GM21723 (cell line): ENCODE measurements around the gene LARGE1.

ENCODE experiments used
- ATAC-seq: cut with Tn5 transposase; IDR thresholded peaks from one replicate; pipeline ENCODE4 v1.9.1; 2021; ENCODE audit warnings: mild to moderate bottlenecking, moderate library complexity; ENCODE audit not compliant: unreplicated experiment

The LARGE1 gene

GRCh38 chr22:33337524-33337923, 582.8 kb downstream of the LARGE1 start:
- ATAC-seq, result no peak

GRCh38 chr22:33335611-33336279, 584.5 kb downstream of the LARGE1 start:
- no peak for ATAC-seq

GRCh38 chr22:33332538-33332937, 587.7 kb downstream of the LARGE1 start:
- no peak for ATAC-seq

GRCh38 chr22:33331017-33331416, 589.3 kb downstream of the LARGE1 start:
- no peak for ATAC-seq

- no peak for ATAC-seq
These were observed 589.7 kb downstream of the LARGE1 start for GRCh38 chr22:33330534-33330933.

GRCh38 chr22:33329398-33329797, 590.9 kb downstream of the LARGE1 start:
- no peak for ATAC-seq

GRCh38 chr22:33328789-33329296, 591.4 kb downstream of the LARGE1 start:
- no peak for ATAC-seq

- no peak for ATAC-seq
These were observed 592.9 kb downstream of the LARGE1 start for GRCh38 chr22:33327348-33327860.

DNA sequence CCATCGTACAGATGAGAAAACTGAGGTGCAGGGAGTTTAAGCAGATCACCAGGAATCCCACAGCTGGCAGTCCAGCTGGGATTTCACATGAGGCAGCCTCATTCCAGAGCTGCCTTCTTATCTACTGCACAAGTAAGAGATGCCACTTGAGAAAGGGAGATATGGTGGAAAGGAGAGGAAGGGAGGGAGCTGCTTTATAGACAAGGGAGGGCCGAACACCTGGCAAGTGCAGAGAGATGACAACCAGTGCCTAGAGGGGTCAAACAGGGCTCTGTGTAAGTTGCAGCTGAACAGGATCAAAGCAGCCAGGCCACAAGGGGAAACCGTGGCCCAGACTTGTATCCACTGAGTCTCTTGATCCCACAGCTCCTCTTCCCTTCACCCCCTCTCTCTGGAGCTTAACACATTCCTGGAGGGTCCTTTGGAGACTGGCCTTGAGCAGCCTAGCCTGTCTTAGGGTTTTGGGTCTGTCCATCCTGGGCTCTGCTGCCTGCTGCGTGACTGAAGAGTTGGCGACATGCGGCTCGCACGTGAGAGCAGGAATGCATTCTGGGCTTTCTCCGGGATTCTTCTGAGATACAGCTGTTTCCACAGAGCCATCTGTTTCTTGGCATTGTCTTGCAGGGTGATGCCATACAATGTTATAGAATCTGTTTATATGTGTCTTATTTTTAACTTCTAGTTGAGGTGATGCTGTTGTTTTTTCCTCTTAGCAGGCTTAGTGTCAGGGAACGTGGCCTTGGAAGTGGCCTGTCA, 593.6 kb downstream of the LARGE1 start:
- no peak for ATAC-seq

DNA sequence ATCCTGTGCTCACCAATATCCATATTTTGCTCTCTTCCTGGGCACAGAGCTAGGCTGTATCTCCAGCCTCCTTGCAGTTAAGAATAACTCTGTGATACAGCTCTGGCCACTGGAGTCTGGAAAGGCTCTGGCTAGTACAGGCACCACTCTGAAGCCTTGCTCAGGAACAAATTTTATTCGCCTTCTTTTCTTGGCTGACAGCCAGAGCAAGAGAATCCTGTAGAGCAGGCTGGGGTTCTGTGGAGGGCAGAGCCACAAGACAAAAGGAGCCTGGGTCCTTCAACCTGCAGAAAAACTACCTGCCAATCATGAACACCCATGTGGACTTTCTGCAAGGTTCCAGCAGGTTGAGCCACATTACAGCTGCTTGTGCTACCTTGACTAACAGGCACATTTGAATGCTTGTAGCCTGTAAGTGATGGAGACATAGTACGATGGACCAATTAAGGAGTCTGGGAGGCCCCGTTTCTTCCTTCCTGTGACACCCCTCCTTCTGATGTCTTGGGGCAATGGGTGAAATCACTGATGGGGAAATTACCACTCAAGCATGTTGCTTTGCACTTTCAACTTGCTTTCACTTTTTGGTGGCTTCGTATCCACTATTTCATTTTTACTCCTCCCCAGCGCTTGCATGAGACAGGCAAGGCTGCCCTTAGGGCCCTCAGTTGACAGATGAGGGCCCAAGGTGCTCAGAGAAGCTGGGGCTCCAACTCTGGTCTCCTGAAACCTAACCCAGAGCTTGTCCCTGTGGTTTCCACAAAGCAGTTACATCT, 594.9 kb downstream of the LARGE1 start:
- ATAC-seq, result peak; percentile 52

GRCh38 chr22:33324228-33324627, 596.0 kb downstream of the LARGE1 start:
- no peak for ATAC-seq

DNA sequence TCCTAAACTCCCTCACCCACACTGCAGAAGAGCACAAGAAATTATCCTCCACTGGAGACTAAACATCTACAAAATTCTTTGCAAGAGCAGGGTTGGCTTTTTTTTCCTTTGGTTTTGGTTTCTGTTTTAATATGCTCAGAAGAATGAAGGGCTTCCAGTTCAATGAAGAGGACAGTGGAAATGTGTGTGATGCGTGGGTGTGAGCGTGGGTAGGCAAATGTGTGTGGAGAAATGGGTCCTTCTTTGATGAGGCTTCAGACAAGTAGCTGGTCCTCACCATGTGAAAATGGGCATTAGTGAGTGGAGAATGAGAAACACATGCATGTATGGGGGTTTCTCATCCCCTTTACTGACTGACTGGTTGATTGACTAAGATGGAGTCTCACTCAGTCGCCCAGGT, 598.8 kb downstream of the LARGE1 start:
- ATAC-seq, result no peak

DNA sequence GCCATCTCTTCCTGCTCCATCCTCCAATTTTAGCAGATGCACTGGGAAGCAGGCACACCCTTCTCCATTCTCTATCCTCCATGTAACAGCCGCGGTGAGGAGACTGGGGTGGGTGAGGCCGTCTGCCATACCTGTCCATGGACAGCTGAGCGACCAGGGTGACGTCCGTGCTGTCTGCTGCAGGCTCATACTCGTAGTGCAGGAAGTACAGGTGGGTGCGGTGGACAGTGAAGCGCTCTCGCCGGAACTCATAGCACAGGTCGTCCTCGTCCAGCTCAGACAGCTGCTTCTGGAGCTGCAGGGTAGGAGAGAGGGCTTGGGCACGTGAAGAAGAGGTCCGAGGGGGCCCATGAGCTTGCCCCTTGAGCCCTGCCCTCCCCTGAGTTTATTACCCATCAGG, 604.3 kb downstream of the LARGE1 start:
- no peak for ATAC-seq

- ATAC-seq, result no peak
These were observed 605.2 kb downstream of the LARGE1 start for GRCh38 chr22:33315117-33315516.

DNA sequence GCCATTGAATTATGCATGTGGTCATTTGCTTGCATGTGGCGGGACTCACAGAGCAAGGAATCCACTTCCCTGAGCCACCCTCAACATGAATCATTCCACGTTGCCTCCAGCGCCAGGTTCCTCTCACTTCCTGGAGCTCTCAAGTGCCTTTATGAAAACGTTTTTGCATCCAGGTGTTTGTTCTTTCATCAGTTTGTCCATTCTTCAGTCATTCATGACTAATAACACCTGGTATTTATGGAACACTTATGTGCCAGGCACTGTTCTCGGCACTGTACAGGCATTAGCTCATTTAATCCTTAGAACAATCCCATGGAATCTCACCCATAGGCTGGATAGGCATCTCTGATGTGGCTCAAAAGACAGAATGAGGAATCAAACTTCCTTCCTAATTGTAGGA, 606.0 kb downstream of the LARGE1 start:
- ATAC-seq, result no peak

GRCh38 chr22:33303099-33303498, 617.2 kb downstream of the LARGE1 start:
- no peak for ATAC-seq

- no peak for ATAC-seq
These were observed 617.7 kb downstream of the LARGE1 start for GRCh38 chr22:33302549-33302948.

DNA sequence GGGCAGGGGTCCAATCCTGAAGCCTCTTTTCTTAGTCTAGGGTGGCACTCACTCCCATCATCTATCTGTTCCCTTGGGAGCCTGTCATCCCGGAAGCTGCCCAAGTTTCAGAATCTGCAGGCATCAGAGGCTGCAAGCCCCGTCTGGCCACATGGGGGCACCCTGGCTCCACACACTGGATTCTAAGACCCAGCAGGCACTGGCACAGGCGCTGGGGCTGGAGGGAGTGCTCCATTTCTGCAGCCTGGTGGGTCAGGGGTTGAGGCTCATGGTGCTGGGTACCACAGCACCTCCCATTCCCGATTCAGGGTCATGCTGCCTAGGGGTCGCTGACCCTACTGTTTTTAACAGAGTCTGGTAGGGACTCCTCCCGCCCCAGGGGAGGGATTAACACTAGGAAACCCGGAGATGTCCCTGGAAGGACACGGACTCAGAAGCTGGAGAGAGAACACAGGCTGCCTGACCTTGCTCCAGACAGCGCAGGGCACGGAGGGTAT, 618.2 kb downstream of the LARGE1 start:
- ATAC-seq, result peak; percentile 41

GRCh38 chr22:33300165-33300564, 620.1 kb downstream of the LARGE1 start:
- ATAC-seq, result peak; percentile 4

DNA sequence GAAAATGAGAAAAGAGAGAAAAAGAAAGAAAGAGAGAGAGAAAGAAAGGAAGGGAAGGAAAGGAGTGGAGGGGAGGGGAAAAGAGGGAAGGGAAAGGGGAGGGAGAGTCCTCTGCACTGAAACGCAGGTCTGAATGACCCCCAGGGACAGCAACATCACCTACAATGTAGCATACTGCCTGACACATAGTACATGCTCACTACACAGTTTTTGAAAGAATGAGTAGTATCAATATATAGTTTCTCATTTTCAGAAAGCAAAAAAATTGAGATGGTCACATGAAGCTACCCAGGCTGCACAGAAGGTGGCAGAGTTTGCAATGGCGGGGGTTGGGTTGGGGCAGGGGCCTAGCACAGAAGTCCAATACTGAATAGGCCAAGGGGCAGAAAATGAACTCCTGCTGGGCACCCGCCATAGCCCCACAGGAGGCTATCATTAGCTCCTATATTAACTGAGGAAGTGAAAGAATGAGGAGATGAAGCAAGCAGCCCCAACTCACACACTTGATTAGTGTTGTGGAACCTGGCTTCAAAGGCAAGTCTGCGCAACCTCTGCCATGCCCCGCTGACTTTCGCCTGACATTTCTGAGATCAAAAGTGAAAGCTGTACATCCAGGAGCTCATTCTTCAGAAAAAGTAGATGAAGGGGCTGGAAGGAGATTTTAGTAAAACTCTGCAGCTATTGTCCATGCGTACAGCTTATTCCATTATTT, 620.9 kb downstream of the LARGE1 start:
- peak; percentile 88 for ATAC-seq

DNA sequence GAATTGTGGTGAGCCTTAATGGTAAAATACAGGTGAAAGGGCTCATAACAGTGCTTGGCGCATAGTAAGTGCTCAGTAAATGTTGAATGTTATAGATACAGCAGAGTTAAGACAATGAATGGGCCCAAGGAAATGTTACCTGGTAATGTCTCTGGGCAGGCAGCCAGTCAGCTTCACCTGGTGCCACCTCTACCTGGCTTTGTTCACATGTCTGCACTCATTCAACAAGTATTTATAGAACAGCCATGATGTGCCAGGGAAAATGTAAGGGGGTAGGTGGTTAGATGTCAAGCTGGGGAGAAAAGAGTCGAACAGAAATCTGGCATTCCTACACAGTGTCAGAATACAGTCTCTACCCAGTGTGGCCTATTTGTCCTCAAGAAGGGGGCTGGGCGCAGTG, 623.3 kb downstream of the LARGE1 start:
- ATAC-seq, result no peak
